HG03196 (cell line): Measurements from ENCODE around the gene SLC29A1.

Experiments used
- ATAC-seq: cut with Tn5 transposase; IDR thresholded peaks from one replicate; pipeline ENCODE4 v1.9.1; 2021; ENCODE audit not compliant: unreplicated experiment

The SLC29A1 gene

GRCh38 chr6:44253307-44254101 lies 30.1 kb downstream of the SLC29A1 start:
- ATAC-seq: no peak

- no peak for ATAC-seq
Measured at GRCh38 chr6:44254191-44255104, 31.1 kb downstream of the SLC29A1 start.

- ATAC-seq: no peak
Measured at GRCh38 chr6:44255105-44255808, 31.9 kb downstream of the SLC29A1 start.

GRCh38 chr6:44255871-44256774 lies 32.7 kb downstream of the SLC29A1 start:
- ATAC-seq: no peak

GRCh38 chr6:44256775-44257024 lies 33.3 kb downstream of the SLC29A1 start:
- ATAC-seq: no peak

GRCh38 chr6:44257025-44257752 lies 33.8 kb downstream of the SLC29A1 start, which contains the start of gene SLC35B2:
Gene SLC35B2 (minus strand): TSS chr6:44257528. CDS start chr6:44257410, 118 bp downstream.
- ATAC-seq: peak; percentile 48

GRCh38 chr6:44257753-44258324 lies 34.4 kb downstream of the SLC29A1 start:
- peak; percentile 15 for ATAC-seq

- no peak for ATAC-seq
Measured at GRCh38 chr6:44258325-44258863, 35.0 kb downstream of the SLC29A1 start.

- ATAC-seq: no peak
Measured at GRCh38 chr6:44258921-44259320, 35.5 kb downstream of the SLC29A1 start.

GRCh38 chr6:44260011-44260410 lies 36.6 kb downstream of the SLC29A1 start:
- no peak for ATAC-seq

- no peak for ATAC-seq
Measured at GRCh38 chr6:44260451-44261297, 37.3 kb downstream of the SLC29A1 start.

- ATAC-seq: no peak
Measured at GRCh38 chr6:44261581-44261980, 38.2 kb downstream of the SLC29A1 start.

- ATAC-seq: no peak
Measured at GRCh38 chr6:44262467-44263353, 39.3 kb downstream of the SLC29A1 start.

- ATAC-seq: no peak
Measured at GRCh38 chr6:44263354-44264100, 40.1 kb downstream of the SLC29A1 start.

GRCh38 chr6:44264154-44265006 lies 41.0 kb downstream of the SLC29A1 start:
- peak; percentile 29 for ATAC-seq
